ENCODE data around the gene GGA2.

The GGA2 gene

DNA sequence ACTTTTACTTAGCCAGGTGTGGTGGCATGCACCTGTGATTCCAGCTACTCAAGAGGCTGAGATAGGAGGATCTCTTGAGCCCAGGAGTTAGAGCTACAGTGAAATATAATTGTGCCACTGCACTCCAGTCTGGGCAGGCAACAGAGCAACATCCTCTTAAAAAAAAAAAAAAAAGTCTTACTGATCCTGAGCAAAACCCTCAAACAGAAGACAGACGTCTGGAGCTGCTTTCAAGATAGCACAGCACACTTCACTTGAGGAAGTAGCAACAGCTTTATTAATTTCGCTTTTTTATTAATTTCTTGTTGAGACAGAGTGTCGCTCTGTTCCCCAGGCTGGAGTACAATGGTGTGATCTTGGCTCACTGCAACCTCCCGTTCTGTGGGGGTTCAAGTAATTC is 10.2 kb upstream of the GGA2 start:
- DNase-seq (ENCODE audit: low read depth) = peak; percentile 60
- no peak overlapping the region for H3K4me3 ChIP-seq (ENCODE audit: low read depth, low read length)
- TF ChIP-seq, protein P1, sequence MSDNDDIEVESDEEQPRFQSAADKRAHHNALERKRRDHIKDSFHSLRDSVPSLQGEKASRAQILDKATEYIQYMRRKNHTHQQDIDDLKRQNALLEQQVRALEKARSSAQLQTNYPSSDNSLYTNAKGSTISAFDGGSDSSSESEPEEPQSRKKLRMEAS (IDR thresholded peaks at IDR 0.05; ENCODE audit: low read depth, low read length) = no peak
- TF ChIP-seq MYC (IDR thresholded peaks at IDR 0.05; ENCODE audit: low read depth, low read length) (no peak), POLR2A (IDR thresholded peaks at IDR 0.05; ENCODE audit: extremely low read depth, insufficient read length) (no peak)
- TF ChIP-seq, protein P2, sequence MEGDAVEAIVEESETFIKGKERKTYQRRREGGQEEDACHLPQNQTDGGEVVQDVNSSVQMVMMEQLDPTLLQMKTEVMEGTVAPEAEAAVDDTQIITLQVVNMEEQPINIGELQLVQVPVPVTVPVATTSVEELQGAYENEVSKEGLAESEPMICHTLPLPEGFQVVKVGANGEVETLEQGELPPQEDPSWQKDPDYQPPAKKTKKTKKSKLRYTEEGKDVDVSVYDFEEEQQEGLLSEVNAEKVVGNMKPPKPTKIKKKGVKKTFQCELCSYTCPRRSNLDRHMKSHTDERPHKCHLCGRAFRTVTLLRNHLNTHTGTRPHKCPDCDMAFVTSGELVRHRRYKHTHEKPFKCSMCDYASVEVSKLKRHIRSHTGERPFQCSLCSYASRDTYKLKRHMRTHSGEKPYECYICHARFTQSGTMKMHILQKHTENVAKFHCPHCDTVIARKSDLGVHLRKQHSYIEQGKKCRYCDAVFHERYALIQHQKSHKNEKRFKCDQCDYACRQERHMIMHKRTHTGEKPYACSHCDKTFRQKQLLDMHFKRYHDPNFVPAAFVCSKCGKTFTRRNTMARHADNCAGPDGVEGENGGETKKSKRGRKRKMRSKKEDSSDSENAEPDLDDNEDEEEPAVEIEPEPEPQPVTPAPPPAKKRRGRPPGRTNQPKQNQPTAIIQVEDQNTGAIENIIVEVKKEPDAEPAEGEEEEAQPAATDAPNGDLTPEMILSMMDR (IDR thresholded peaks at IDR 0.05; ENCODE audit: low read depth, low read length) = no peak

DNA sequence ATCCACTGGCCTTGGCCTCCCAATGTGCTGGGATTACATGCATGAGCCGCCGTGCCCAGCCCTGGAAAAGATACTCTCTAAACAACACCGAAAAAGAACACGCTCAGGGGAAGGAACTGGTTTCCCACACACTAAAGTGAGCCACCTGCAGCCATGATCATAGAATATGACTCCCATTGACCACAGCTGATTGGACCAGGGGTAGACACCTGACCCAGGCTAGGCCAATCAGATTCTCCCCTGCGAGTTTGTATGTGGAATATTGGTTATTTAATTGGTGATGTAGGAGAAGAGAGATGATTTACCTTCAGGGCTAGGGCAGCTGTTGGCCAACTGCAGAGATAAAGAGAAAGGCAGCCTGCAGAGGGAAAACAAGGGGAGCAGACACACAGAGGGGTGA is 9.0 kb upstream of the GGA2 start:
- TF ChIP-seq POLR2A (IDR thresholded peaks at IDR 0.05; ENCODE audit: extremely low read depth, insufficient read length) (no peak), MYC (IDR thresholded peaks at IDR 0.05; ENCODE audit: low read depth, low read length) (no peak)
- TF ChIP-seq, protein P2 (IDR thresholded peaks at IDR 0.05; ENCODE audit: low read depth, low read length) = no peak
- TF ChIP-seq, protein P1 (IDR thresholded peaks at IDR 0.05; ENCODE audit: low read depth, low read length) = no peak
- DNase-seq (ENCODE audit: low read depth) = peak; percentile 26
- no peak overlapping the region for H3K4me3 ChIP-seq (ENCODE audit: low read depth, low read length)

DNA sequence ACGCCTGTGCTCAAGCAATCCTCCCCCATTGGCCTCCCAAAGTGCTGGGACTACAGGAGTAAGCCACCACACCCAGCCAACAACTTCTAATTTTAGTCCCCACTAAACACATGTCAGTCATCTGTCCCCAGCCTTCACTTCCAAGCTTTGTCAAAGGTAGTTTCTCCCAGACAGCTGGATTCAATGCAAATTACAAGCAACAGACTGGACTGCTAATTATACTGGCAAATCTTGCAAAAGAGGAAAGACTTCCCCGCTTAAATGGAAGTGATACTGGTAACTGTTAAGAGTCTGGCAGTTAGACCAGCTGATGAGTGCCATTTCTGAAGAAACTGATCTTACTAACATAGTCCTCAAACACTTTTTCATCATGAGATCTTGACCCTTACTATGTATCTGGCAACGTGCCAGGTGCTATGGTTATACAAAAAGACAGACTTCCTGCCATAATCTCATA is 8.2 kb upstream of the GGA2 start:
- TF ChIP-seq, protein P1 (IDR thresholded peaks at IDR 0.05; ENCODE audit: low read depth, low read length) = no peak
- TF ChIP-seq MYC (IDR thresholded peaks at IDR 0.05; ENCODE audit: low read depth, low read length) (no peak), POLR2A (IDR thresholded peaks at IDR 0.05; ENCODE audit: extremely low read depth, insufficient read length) (no peak)
- TF ChIP-seq, protein P2 (IDR thresholded peaks at IDR 0.05; ENCODE audit: low read depth, low read length) = no peak
- H3K4me3 ChIP-seq (ENCODE audit: low read depth, low read length) = no peak overlapping the region
- peak; percentile 82 for DNase-seq (ENCODE audit: low read depth)

DNA sequence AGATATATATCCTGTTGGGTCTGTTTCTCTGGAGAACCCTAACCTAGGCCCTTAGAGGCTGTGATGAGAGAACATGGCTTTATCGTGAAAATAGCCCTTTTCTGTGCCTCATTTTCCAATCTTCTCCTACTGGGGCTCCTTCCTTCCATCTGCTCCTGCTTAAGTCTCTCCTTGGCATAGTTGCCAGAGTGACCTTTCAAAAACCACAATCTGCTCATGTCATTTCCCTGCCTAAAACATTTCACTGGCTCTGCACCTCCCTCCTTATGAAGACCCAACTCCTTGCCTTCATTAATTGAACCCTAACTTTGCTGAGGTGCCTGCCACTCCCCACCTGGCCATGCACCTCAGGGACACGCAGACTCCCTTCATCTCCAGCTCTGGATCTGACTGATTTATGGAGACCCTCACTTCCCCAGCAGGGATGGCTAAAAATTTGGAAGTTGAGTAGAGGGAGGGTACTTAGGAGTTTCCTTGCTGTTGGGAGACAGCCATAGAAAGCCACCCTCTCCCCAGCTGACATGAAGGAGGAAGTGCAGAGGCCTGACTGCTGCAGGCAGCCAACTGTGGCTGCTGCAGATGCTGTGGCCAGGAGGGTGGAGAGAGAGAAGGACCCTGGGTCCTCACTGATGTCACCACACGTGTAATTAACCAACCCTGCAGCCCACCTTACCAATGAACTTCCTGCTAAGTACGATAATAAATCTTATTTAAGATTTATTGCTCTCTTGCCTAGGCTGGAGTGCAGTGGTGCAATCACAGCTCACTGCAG is 6.3 kb upstream of the GGA2 start:
- H3K4me3 ChIP-seq (ENCODE audit: low read depth, low read length) = no peak overlapping the region
- TF ChIP-seq, protein P1 (IDR thresholded peaks at IDR 0.05; ENCODE audit: low read depth, low read length) = 0 out of 2 replicates have a peak, but pooled peaks have one; percentile 23
- TF ChIP-seq MYC (IDR thresholded peaks at IDR 0.05; ENCODE audit: low read depth, low read length) = no peak
- TF ChIP-seq, protein P2 (IDR thresholded peaks at IDR 0.05; ENCODE audit: low read depth, low read length) = no peak
- TF ChIP-seq POLR2A (IDR thresholded peaks at IDR 0.05; ENCODE audit: extremely low read depth, insufficient read length) = no peak
- peak; percentile 82 for DNase-seq (ENCODE audit: low read depth)

DNA sequence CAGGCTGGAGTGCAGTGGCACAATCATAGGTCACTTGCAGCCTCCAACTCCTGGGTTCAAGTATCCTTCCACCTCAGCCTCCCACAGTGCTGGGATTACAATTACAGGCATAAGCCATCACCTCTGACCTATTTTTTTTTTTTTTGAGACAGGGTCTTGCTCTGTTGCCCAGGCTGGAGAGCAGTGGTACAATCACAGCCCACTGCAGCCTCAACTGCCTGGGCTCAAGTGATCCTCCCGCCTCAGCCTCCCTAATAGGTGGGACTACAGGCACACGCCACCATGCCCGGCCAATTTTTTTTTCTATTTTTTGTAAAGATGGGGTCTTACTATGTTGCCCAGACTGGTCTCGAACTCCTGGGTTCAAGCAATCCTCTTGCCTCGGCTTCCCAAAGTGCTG is 5.6 kb upstream of the GGA2 start:
- TF ChIP-seq MYC (IDR thresholded peaks at IDR 0.05; ENCODE audit: low read depth, low read length) (no peak), POLR2A (IDR thresholded peaks at IDR 0.05; ENCODE audit: extremely low read depth, insufficient read length) (no peak)
- TF ChIP-seq, protein P2 (IDR thresholded peaks at IDR 0.05; ENCODE audit: low read depth, low read length) = no peak
- TF ChIP-seq, protein P1 (IDR thresholded peaks at IDR 0.05; ENCODE audit: low read depth, low read length) = no peak
- no peak for DNase-seq (ENCODE audit: low read depth)
- H3K4me3 ChIP-seq (ENCODE audit: low read depth, low read length) = no peak overlapping the region

Measured in NB4 (cell line).